Neural cell (in vitro differentiated cells): ENCODE results near the gene CYP39A1. TPM values are rescaled to one million over a fixed set of nuclear protein-coding genes. Genes with fewer than 3 reads are reported as not detected.

Source experiments
- H2AFZ ChIP-seq: fragments of 200-600, 300-800 bp; sonication (generic), shearing (Covaris generic); 2 replicates; pipeline ENCODE4 v1.6.0; 2014; ENCODE audit warnings: low read depth, mild to moderate bottlenecking, antibody characterized with exemption, low read length, moderate library complexity
- H3F3A ChIP-seq: fragments of 200-600 bp; shearing (Covaris generic); 2 replicates; pipeline ENCODE4 v1.6.1; 2016; ENCODE audit warnings: mild to moderate bottlenecking, moderate library complexity, mixed read lengths, antibody characterized with exemption, low read length; ENCODE audit not compliant: insufficient read depth, poor library complexity, severe bottlenecking
- H3K27ac ChIP-seq: fragments of 200-600, 300-800 bp; sonication (generic), shearing (Covaris generic); 2 replicates; pipeline ENCODE4 v1.5.1; 2014; ENCODE audit warnings: mild to moderate bottlenecking, low read length, moderate library complexity
- H3K27me3 ChIP-seq: fragments of 300-800, 200-600 bp; sonication (generic), shearing (Covaris generic); 2 replicates; pipeline ENCODE4 v1.6.0; 2014; ENCODE audit warnings: mild to moderate bottlenecking, low read depth, low read length, moderate library complexity; ENCODE audit not compliant: insufficient read depth
- H3K36me3 ChIP-seq: fragments of 300-800, 200-600 bp; sonication (generic), shearing (Covaris generic); 2 replicates; pipeline ENCODE4 v1.5.1; 2014; ENCODE audit warnings: mild to moderate bottlenecking, antibody characterized with exemption, low read length, moderate library complexity; ENCODE audit not compliant: insufficient read depth
- H3K4me2 ChIP-seq: fragments of 300-800, 200-600 bp; sonication (generic), shearing (Covaris generic); 2 replicates; pipeline ENCODE4 v1.6.0; 2014; ENCODE audit warnings: mild to moderate bottlenecking, low read length
- H3K4me3 ChIP-seq: fragments of 300-800, 200-600 bp; sonication (generic), shearing (Covaris generic); 2 replicates; pipeline ENCODE4 v1.5.1; 2014; ENCODE audit warnings: mild to moderate bottlenecking, low read length, moderate library complexity
- H3K79me2 ChIP-seq: fragments of 200-600 bp; shearing (Covaris generic); replicated peaks from 2 replicates; pipeline ENCODE4 v1.6.0; 2014; ENCODE audit warnings: mild to moderate bottlenecking, low read length, moderate library complexity; ENCODE audit not compliant: insufficient read depth
- H3K9ac ChIP-seq: fragments of 300-800, 200-600 bp; sonication (generic), shearing (Covaris generic); 2 replicates; pipeline ENCODE4 v1.6.1; 2016; ENCODE audit warnings: mild to moderate bottlenecking, low read length, mixed read lengths
- H3K9me2 ChIP-seq: fragments of 200-600 bp; shearing (Covaris generic); 2 replicates; pipeline ENCODE4 v1.6.1; 2016; ENCODE audit warnings: mild to moderate bottlenecking, low read length, mixed read lengths; ENCODE audit not compliant: insufficient read depth
- H3K9me3 ChIP-seq: fragments of 200-600, 300-800 bp; sonication (generic), shearing (Covaris generic); 2 replicates; pipeline ENCODE4 v1.6.1; 2016; ENCODE audit warnings: mild to moderate bottlenecking, mixed run types, low read length, moderate library complexity, mixed read lengths
- H4K20me1 ChIP-seq: fragments of 200-600 bp; shearing (Covaris generic); 2 replicates; pipeline ENCODE4 v1.6.1; 2016; ENCODE audit warnings: mild to moderate bottlenecking, mixed run types; ENCODE audit not compliant: insufficient read depth
- CTCF ChIP-seq: fragments of 450-650 bp; IDR thresholded peaks from 2 replicates; pipeline ENCODE4 v1.5.1; 2014; ENCODE audit warnings: antibody characterized with exemption, mild to moderate bottlenecking, moderate library complexity; ENCODE audit not compliant: poor library complexity, severe bottlenecking
- EP300 ChIP-seq: fragments of 450-650 bp; conservative IDR thresholded peaks from 2 replicates; pipeline ENCODE4 v1.6.1; 2014; ENCODE audit warnings: antibody characterized with exemption, mild to moderate bottlenecking, moderate library complexity; ENCODE audit not compliant: poor library complexity, severe bottlenecking
- EZH2 ChIP-seq: fragments of 200-600, 300-800 bp; shearing (Covaris generic), sonication (generic); IDR thresholded peaks from 2 replicates; pipeline ENCODE4 v1.6.1; 2014; ENCODE audit warnings: antibody characterized with exemption, low read length, borderline replicate concordance, mild to moderate bottlenecking; ENCODE audit not compliant: insufficient read depth, poor library complexity, severe bottlenecking
- MXI1 ChIP-seq: fragments of 450-650 bp; conservative IDR thresholded peaks from 2 replicates; pipeline ENCODE4 v1.6.1; 2014; ENCODE audit warnings: antibody characterized with exemption, mild to moderate bottlenecking; ENCODE audit not compliant: poor library complexity, severe bottlenecking
- POLR2AphosphoS5 ChIP-seq: IDR thresholded peaks from 2 replicates; pipeline ENCODE4 v1.6.1; 2012
- RAD21 ChIP-seq: fragments of 450-650 bp; conservative IDR thresholded peaks from 2 replicates; pipeline ENCODE4 v1.6.1; 2014; ENCODE audit warnings: antibody characterized with exemption, mild to moderate bottlenecking, moderate library complexity
- REST ChIP-seq: IDR thresholded peaks from 2 replicates; pipeline ENCODE4 v1.6.1; 2012; ENCODE audit warnings: borderline replicate concordance
- SMC3 ChIP-seq: fragments of 450-650 bp; conservative IDR thresholded peaks from 2 replicates; pipeline ENCODE4 v1.6.1; 2014; ENCODE audit warnings: antibody characterized with exemption, mild to moderate bottlenecking, moderate library complexity; ENCODE audit not compliant: poor library complexity
- TAF1 ChIP-seq: IDR thresholded peaks from 2 replicates; pipeline ENCODE4 v1.6.1; 2012; ENCODE audit warnings: low read depth
- polyA plus RNA-seq: library from polyadenylated mRNA; depleted of rRNA; stranded (reverse); fragments of >200 nt; gene quantifications from 2 replicates; pipeline ENCODE4 v1.2.3, GENCODE V29; 2014

CYP39A1 gene
- polyA plus RNA-seq, 1 donor from 2014 or later: 1.4 TPM

- TF ChIP-seq EP300 (no peak), TAF1 (no peak), POLR2AphosphoS5 (no peak), EZH2 (no peak), MXI1 (no peak), REST (no peak), RAD21 (no peak), CTCF (no peak), SMC3 (no peak)
- no peaks in the 10 kb centered on the region for H3F3A ChIP-seq
- no peaks in the 10 kb centered on the region for H4K20me1 ChIP-seq
- no peak overlapping the region for H3K4me3 ChIP-seq
- no peaks in the 10 kb centered on the region for H3K79me2 ChIP-seq
- no peaks in the 10 kb centered on the region for H3K36me3 ChIP-seq
- H3K4me2 ChIP-seq: no peak overlapping the region
- no peak overlapping the region for H3K27ac ChIP-seq
- H2AFZ ChIP-seq: no peak overlapping the region
- H3K9me2 ChIP-seq: no peaks in the 10 kb centered on the region
- H3K9me3 ChIP-seq: no peaks in the 10 kb centered on the region
- no peak overlapping the region for H3K9ac ChIP-seq
- no peaks in the 10 kb centered on the region for H3K27me3 ChIP-seq
Measured at GRCh38 chr6:46502486-46503119, 150.0 kb downstream of the CYP39A1 start.

- H3K9me3 ChIP-seq: no peaks in the 10 kb centered on the region
- H3K9ac ChIP-seq: no peak overlapping the region
- TF ChIP-seq RAD21: no peak
- TF ChIP-seq SMC3: no peak
- TF ChIP-seq CTCF: no peak
- TF ChIP-seq TAF1: no peak
- TF ChIP-seq POLR2AphosphoS5: no peak
- no peaks in the 10 kb centered on the region for H3K79me2 ChIP-seq
- H4K20me1 ChIP-seq: no peaks in the 10 kb centered on the region
- no peaks in the 10 kb centered on the region for H3K27me3 ChIP-seq
- no peak overlapping the region for H3K4me2 ChIP-seq
- no peaks in the 10 kb centered on the region for H3K36me3 ChIP-seq
- no peak overlapping the region for H3K4me3 ChIP-seq
- H2AFZ ChIP-seq: no peak overlapping the region
- H3K27ac ChIP-seq: no peak overlapping the region
- no peaks in the 10 kb centered on the region for H3K9me2 ChIP-seq
- no peaks in the 10 kb centered on the region for H3F3A ChIP-seq
Measured at GRCh38 chr6:46501136-46502089, 151.2 kb downstream of the CYP39A1 start.
